ENCODE measurements around the gene PRAMEF26. TPM values are rescaled to one million over a fixed set of nuclear protein-coding genes. Genes with fewer than 3 reads are reported as not detected.
"Not testable (repeated sequence)": the region's sequence is repeated elsewhere in the genome, so short reads cannot be mapped to it uniquely, and the experiment has no call there.

Gene PRAMEF26
- not detected for total RNA-seq

DNA sequence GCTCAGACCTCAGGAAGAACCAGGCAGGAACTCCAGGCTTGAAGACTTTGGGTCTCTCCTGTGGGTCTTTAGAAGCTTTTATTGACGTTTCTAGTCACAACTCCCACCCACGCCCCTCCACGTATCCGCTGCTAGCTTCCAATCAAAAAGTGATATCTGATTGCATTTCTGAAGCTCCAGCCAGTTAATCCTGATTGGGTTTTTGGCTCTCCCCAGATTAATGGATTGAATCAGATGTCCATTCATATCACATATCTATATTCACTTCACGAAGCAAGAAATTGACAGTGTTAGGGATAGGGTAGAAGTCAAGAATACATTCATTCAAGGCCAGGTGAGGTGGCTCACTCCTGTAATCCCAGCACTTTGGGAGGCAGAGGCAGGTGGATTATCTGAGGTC lies at the start of gene PRAMEF26:
PRAMEF26 (minus strand) TSS at position 101 of the 400 bp plus-strand sequence. CDS start 2,914 bp downstream, outside the sequence.
- H3K27ac ChIP-seq; H3K36me3 ChIP-seq; H3K27me3 ChIP-seq; intact Hi-C loops (cut with DNase I; ENCODE audit: low total_unique reads); DNase-seq (ENCODE audit: low spot score in 2 of 2); H3K4me1 ChIP-seq; H3K9me3 ChIP-seq; H3K4me3 ChIP-seq: not testable (repeated sequence)

DNA sequence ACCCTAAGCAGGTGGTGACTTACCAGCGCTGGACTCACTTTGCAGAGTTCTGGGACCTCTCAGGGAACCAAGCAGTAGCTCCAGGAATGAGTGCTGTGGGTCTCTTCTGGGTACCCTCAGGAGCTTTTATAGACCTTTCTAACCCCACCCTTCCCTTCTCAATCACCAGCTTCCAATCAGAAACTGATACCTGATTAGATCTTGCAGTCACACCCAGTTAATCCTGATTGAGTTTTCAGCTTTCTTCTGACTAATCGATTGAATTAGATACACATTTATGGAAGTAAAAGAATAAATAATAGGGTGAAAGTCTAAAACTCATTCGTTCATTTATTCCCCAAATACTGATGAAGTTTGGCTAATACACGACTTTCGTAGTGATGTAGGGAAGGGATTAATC lies 45.5 kb upstream of the PRAMEF26 start, which contains the start of gene PRAMEF13:
PRAMEF13 (minus strand) TSS at position 101 of the 400 bp plus-strand sequence. CDS start 1,820 bp downstream, outside the sequence.
- intact Hi-C loops (cut with DNase I; ENCODE audit: low total_unique reads); H3K9me3 ChIP-seq; H3K27me3 ChIP-seq; H3K4me1 ChIP-seq; H3K27ac ChIP-seq; H3K4me3 ChIP-seq; H3K36me3 ChIP-seq; DNase-seq (ENCODE audit: low spot score in 2 of 2): not testable (repeated sequence)

DNA sequence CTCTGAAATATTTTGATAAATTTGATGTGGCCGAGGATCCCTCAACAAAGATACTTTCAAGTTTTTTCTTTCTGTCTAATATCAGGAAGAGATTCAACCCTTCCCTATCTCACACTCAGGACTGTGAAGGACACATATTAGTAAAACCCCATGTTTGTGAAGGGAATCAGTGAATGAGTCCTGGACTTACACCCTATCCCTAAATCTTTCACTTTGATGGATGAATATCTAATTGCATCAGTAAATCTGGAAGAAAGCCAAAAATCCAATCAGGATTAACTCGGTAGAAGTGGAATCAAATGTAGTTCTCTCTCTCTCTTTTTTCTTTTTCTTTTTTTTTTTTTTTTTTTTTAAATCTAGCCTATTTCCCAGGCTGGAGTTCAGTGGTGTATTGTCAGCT lies 15.7 kb upstream of the PRAMEF26 start, which contains the start of gene PRAMEF9:
PRAMEF9 (plus strand) TSS at position 301 of the 400 bp plus-strand sequence. CDS start 3,433 bp downstream, outside the sequence.
- H3K4me3 ChIP-seq; DNase-seq (ENCODE audit: low spot score in 2 of 2); intact Hi-C loops (cut with DNase I; ENCODE audit: low total_unique reads); H3K27me3 ChIP-seq; H3K36me3 ChIP-seq; H3K4me1 ChIP-seq; H3K27ac ChIP-seq; H3K9me3 ChIP-seq: not testable (repeated sequence)

DNA sequence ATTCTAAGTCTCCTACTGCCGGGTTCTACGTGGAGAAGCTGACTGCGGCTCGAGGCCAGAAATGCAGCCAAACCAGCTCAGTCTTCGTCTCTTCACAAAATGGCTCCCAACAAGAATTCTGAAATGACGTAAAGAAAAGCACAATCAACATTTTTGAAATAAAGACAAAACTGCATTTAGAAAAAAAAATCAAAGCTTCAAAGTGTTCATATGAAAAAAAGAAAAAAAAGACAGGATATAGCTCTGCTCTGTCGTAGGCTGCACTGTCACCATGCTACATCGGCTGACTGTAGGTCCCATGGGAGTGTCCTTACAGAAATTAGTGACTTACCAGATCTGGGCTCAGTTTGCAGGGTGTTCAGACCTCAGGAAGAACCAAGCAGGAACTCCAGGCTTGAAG lies 9.7 kb upstream of the PRAMEF26 start, which contains the start of gene HNRNPCL4:
HNRNPCL4 (minus strand) TSS at position 101 of the 400 bp plus-strand sequence. CDS start 164 bp downstream, outside the sequence.
- DNase-seq (ENCODE audit: low spot score in 2 of 2); H3K4me1 ChIP-seq; H3K9me3 ChIP-seq; intact Hi-C loops (cut with DNase I; ENCODE audit: low total_unique reads); H3K27ac ChIP-seq; H3K27me3 ChIP-seq; H3K36me3 ChIP-seq; H3K4me3 ChIP-seq: not testable (repeated sequence)

DNA sequence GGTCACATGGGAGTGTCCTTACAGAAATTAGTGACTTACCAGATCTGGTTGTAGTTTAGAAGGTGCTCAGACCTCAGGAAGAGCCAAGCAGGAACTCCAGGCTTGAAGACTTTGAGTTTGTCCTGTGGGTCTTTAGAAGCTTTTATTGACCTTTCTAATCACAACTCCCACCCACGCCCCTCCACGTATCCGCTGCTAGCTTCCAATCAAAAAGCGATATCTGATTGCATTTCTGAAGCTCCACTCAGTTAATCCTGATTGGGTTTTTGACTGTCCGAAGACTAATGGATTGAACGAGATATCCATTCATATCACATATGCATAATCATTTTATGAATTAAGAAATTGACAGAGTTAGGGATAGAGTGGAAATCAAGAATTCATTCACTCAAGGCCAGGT lies 39.1 kb downstream of the PRAMEF26 start, which contains the start of gene HNRNPCL2:
HNRNPCL2 (minus strand) TSS at position 101 of the 400 bp plus-strand sequence. CDS start 454 bp downstream, outside the sequence.
- H3K4me1 ChIP-seq; DNase-seq (ENCODE audit: low spot score in 2 of 2); intact Hi-C loops (cut with DNase I; ENCODE audit: low total_unique reads); H3K9me3 ChIP-seq; H3K4me3 ChIP-seq; H3K27ac ChIP-seq; H3K36me3 ChIP-seq; H3K27me3 ChIP-seq: not testable (repeated sequence)

Other genes with a start within 250 kb of the PRAMEF26 start
- not detected for gene PRAMEF7, start 239.4 kb downstream of the PRAMEF26 start, total RNA-seq
- gene PRAMEF6, start 208.4 kb downstream of the PRAMEF26 start, total RNA-seq: not detected
- not detected for gene PRAMEF27, start 99.4 kb downstream of the PRAMEF26 start, total RNA-seq
- not detected for gene HNRNPCL3, start 95.2 kb downstream of the PRAMEF26 start, total RNA-seq
- gene PRAMEF25, start 85.2 kb downstream of the PRAMEF26 start, total RNA-seq: not detected
- not detected for gene HNRNPCL2, start 39.2 kb downstream of the PRAMEF26 start, total RNA-seq
- not detected for gene HNRNPCL4, start 9.6 kb upstream of the PRAMEF26 start, total RNA-seq
- gene PRAMEF9, start 15.8 kb upstream of the PRAMEF26 start, total RNA-seq: not detected
- not detected for gene PRAMEF13, start 45.4 kb upstream of the PRAMEF26 start, total RNA-seq
- not detected for gene PRAMEF18, start 70.1 kb upstream of the PRAMEF26 start, total RNA-seq
- not detected for gene PRAMEF5, start 98.2 kb upstream of the PRAMEF26 start, total RNA-seq
- not detected for gene PRAMEF8, start 129.1 kb upstream of the PRAMEF26 start, total RNA-seq
- not detected for gene PRAMEF33, start 147.5 kb upstream of the PRAMEF26 start, total RNA-seq
- not detected for gene PRAMEF15, start 159.6 kb upstream of the PRAMEF26 start, total RNA-seq
- not detected for gene PRAMEF14, start 191.1 kb upstream of the PRAMEF26 start, total RNA-seq
- gene PRAMEF19, start 215.9 kb upstream of the PRAMEF26 start, total RNA-seq: not detected
- not detected for gene PRAMEF17, start 233.6 kb upstream of the PRAMEF26 start, total RNA-seq

Data from breast epithelium (tissue), 4 donors.